K562 (cell line): Measurements from ENCODE around the gene SLC4A1. TPM values are rescaled to one million over a fixed set of nuclear protein-coding genes. Genes with fewer than 3 reads are reported as not detected.

ENCODE experiments used
- ATF1 ChIP-seq, 2 experiments: fragments of 450-650 bp in 1 of 2; IDR thresholded peaks; 2 replicates each; pipeline ENCODE4 v1.6.1; 2016; ENCODE audit warnings: missing compliant biosample characterization in 1 of 2, missing genetic modification characterization in 1 of 2
- DPF2 ChIP-seq: fragments of 450-650 bp; IDR thresholded peaks from 2 replicates; pipeline ENCODE4 v1.6.1; 2016
- FOXJ2 ChIP-seq: fragments of 200-800 bp; sonication (Bioruptor generic); IDR thresholded peaks from 2 replicates; pipeline ENCODE4 v1.6.1; 2016; ENCODE audit warnings: missing genetic modification characterization, missing compliant biosample characterization
- HDAC6 ChIP-seq: IDR thresholded peaks from 2 replicates; pipeline ENCODE4 v1.6.1; 2012; ENCODE audit warnings: low read depth, mild to moderate bottlenecking, control low read depth, inconsistent platforms, low read length, moderate library complexity
- NR3C1 ChIP-seq: sonication (generic); formaldehyde crosslinking; IDR thresholded peaks from 2 replicates; pipeline ENCODE4 v1.8.1; 2022; ENCODE audit warnings: missing genetic modification reagents
- RBM22 ChIP-seq: fragments of 200-400 bp; formaldehyde crosslinking; IDR thresholded peaks from 2 replicates; pipeline ENCODE4 v1.6.1; 2018; ENCODE audit warnings: low read length, low read depth; ENCODE audit not compliant: poor library complexity, severe bottlenecking
- SMAD4 ChIP-seq: fragments of 250-450 bp; sonication (Bioruptor Pico); conservative IDR thresholded peaks from 2 replicates; pipeline ENCODE4 v1.8.0; 2021; ENCODE audit warnings: inconsistent platforms, mild to moderate bottlenecking, moderate library complexity
- SOX6 ChIP-seq: fragments of 450-650 bp; IDR thresholded peaks from 2 replicates; pipeline ENCODE4 v1.6.1; 2014; ENCODE audit warnings: mild to moderate bottlenecking
- SRSF7 ChIP-seq: fragments of 200-400 bp; formaldehyde crosslinking; optimal IDR thresholded peaks from 2 replicates; pipeline ENCODE3; 2017; ENCODE audit warnings: mild to moderate bottlenecking, low read depth, low read length
- TFAP4 ChIP-seq: sonication (generic); formaldehyde crosslinking; IDR thresholded peaks from 2 replicates; pipeline ENCODE4 v1.8.0; 2022; ENCODE audit warnings: missing genetic modification reagents, mild to moderate bottlenecking, moderate library complexity, borderline replicate concordance
- TGIF2 ChIP-seq: sonication (generic); formaldehyde crosslinking; IDR thresholded peaks from 2 replicates; pipeline ENCODE4 v1.8.1; 2022; ENCODE audit warnings: mild to moderate bottlenecking, missing genetic modification reagents, moderate library complexity
- ZBTB8A ChIP-seq: fragments of 450-650 bp; IDR thresholded peaks from 2 replicates; pipeline ENCODE4 v1.6.1; 2018; ENCODE audit warnings: mild to moderate bottlenecking, moderate library complexity; ENCODE audit not compliant: partially characterized antibody
- ZNF133 ChIP-seq: fragments of 250-450 bp; sonication (Bioruptor Pico); IDR thresholded peaks from 2 replicates; pipeline ENCODE4 v1.4.0; 2020; ENCODE audit warnings: mild to moderate bottlenecking
- ZNF280A ChIP-seq: fragments of 450-650 bp; IDR thresholded peaks from 2 replicates; pipeline ENCODE4 v1.6.1; 2018; ENCODE audit warnings: mild to moderate bottlenecking, low read depth; ENCODE audit not compliant: partially characterized antibody
- ZNF586 ChIP-seq: fragments of 450-650 bp; formaldehyde crosslinking; conservative IDR thresholded peaks from 2 replicates; pipeline ENCODE4 v1.4.0; 2020; ENCODE audit warnings: mild to moderate bottlenecking, moderate library complexity
- ZNF766 ChIP-seq: fragments of 200-800 bp; sonication (Bioruptor generic); conservative IDR thresholded peaks from 2 replicates; pipeline ENCODE4 v1.6.1; 2016; ENCODE audit warnings: missing genetic modification characterization, missing compliant biosample characterization
- polyA plus RNA-seq, 8 experiments: library from polyadenylated mRNA; depleted of rRNA in 4 of 8; stranded (reverse) in 5 of 8; unstranded in 3 of 8; fragments of >200 nt; fragmentation: Nextera tagmentation in 2 of 8; fragmentation: Illumina TruSeq in 1 of 8; extraction: Ambion mirVana in 2 of 8; extraction: Trizol in 1 of 8; gene quantifications; 2 replicates each; pipeline versions ENCODE4 v1.2.1 to v1.2.3, GENCODE V29; 2011 to 2014; ENCODE audit warnings: inconsistent platforms in 1 of 8, missing spikeins in 1 of 8
- total RNA-seq, 7 experiments: library from RNA; depleted of rRNA in 6 of 7; stranded (reverse); fragments of >200 nt in 6 of 7; fragmentation: Illumina TruSeq in 2 of 7; extraction: Trizol in 2 of 7; gene quantifications; 2 replicates each; pipeline versions ENCODE4 v1.2.1 to v1.2.3, GENCODE V29; 2011 to 2021; ENCODE audit warnings: low replicate concordance in 1 of 7
- TF ChIP-seq, protein P1 (sequence below), 2 experiments: fragments of 450-650 bp; IDR thresholded peaks; 2 replicates each; pipeline ENCODE4 v1.6.1; 2016; ENCODE audit warnings: mild to moderate bottlenecking in 2 of 2, borderline replicate concordance in 1 of 2, low read depth in 1 of 2, moderate library complexity in 1 of 2

The SLC4A1 gene
- total and polyA plus RNA-seq, 9 of the 15 experiments (the other 6 are each of a cell fraction or from before 2014, with no cell fraction given) = 0.14 to 1.00 (median 0.53) TPM

GRCh38 chr17:44266402-44267164, 1.4 kb downstream of the SLC4A1 start (continued):
- TF ChIP-seq TGIF2 (no peak), FOXJ2 (0 out of 2 replicates have a peak, but pooled peaks have one; percentile 29), SMAD4 (peak; percentile 99), SOX6 (peak; percentile 99), ZNF133 (CRISPR knock-in tag) (no peak), SRSF7 (no peak), ZNF766 (CRISPR knock-in tag) (peak; percentile 97), HDAC6 (no peak), ZBTB8A (no peak), ZNF280A (no peak), RBM22 (no peak), NR3C1 (CRISPR knock-in tag) (no peak), TFAP4 (peak; percentile 100), DPF2 (peak; percentile 97), ATF1 (CRISPR knock-in tag; IDR thresholded peaks at IDR 0.05) (no peak), ATF1 (tag; IDR thresholded peaks at IDR 0.05) (peak; percentile 52; the same call in 1 of the 2 replicates), ZNF586 (no peak)
- TF ChIP-seq, protein P1, sequence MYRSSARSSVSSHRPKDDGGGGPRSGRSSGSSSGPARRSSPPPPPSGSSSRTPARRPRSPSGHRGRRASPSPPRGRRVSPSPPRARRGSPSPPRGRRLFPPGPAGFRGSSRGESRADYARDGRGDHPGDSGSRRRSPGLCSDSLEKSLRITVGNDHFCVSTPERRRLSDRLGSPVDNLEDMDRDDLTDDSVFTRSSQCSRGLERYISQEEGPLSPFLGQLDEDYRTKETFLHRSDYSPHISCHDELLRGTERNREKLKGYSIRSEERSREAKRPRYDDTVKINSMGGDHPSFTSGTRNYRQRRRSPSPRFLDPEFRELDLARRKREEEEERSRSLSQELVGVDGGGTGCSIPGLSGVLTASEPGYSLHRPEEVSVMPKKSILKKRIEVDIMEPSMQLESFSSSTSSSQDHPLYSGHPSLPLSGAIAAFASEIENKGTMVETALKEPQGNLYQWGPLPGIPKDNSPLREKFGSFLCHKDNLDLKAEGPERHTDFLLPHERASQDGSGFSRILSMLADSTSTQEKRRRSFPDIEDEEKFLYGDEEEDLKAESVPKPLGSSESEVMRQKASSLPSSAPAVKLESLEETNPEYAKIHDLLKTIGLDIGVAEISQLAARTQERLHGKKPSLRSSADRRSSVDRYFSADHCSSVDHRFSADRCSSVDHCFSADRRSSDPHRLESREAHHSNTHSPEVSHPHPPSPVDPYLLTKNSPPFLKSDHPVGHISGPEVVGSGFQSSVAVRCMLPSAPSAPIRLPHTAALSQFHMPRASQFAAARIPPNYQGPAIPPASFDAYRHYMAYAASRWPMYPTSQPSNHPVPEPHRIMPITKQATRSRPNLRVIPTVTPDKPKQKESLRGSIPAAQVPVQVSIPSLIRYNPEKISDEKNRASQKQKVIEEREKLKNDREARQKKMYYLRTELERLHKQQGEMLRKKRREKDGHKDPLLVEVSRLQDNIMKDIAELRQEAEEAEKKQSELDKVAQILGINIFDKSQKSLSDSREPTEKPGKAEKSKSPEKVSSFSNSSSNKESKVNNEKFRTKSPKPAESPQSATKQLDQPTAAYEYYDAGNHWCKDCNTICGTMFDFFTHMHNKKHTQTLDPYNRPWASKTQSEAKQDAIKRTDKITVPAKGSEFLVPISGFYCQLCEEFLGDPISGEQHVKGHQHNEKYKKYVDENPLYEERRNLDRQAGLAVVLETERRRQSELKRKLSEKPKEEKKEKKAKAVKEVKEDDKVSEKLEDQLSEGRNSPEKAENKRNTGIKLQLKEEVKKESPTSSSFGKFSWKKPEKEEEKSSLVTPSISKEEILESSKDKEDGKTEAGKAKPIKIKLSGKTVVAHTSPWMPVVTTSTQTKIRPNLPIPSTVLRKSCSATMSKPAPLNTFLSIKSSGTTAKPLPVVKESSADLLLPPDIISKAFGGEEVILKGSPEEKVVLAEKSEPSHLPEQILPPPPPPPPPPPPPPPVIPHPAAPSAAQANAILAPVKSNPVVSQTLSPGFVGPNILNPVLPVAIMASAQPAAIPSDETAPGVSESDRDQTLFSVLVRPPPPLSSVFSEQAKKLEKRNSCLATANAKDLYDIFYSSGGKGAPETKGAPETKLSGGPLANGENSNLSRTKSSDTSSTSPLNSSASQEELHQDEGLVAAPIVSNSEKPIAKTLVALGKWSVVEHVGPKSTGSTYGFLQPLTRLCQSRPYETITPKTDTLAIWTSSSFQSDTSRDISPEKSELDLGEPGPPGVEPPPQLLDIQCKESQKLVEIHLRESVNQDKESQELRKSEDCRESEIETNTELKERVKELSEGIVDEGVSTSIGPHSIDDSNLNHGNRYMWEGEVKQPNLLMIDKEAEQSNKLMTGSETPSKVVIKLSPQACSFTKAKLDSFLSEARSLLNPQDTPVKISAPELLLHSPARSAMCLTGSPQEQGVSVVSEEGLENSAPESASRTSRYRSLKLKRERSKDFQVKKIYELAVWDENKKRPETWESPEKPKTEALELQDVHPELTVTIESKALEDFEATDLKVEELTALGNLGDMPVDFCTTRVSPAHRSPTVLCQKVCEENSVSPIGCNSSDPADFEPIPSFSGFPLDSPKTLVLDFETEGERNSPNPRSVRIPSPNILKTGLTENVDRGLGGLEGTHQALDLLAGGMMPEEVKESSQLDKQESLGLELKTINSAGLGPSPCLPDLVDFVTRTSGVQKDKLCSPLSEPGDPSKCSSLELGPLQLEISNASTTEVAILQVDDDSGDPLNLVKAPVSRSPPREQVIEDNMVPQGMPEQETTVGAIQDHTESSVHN (IDR thresholded peaks at IDR 0.05; ENCODE audit: borderline replicate concordance in 1 of 2, low read depth in 1 of 2) = peak in 1 of 2 experiments; percentile 84; a peak in 2 of 4 replicates
